NOMO-1 treated with dmso at 0.1 percent for 144 hours (cell line): Measurements from ENCODE around the gene HNRNPC.
"Not testable (repeated sequence)": the region's sequence is repeated elsewhere in the genome, so short reads cannot be mapped to it uniquely, and the experiment has no call there.

Experiments used
- DNase-seq: peaks from one replicate; lab custom pipeline; 2025; ENCODE audit not compliant: unreplicated experiment; lab: John Stamatoyannopoulos, UW

HNRNPC gene

DNA sequence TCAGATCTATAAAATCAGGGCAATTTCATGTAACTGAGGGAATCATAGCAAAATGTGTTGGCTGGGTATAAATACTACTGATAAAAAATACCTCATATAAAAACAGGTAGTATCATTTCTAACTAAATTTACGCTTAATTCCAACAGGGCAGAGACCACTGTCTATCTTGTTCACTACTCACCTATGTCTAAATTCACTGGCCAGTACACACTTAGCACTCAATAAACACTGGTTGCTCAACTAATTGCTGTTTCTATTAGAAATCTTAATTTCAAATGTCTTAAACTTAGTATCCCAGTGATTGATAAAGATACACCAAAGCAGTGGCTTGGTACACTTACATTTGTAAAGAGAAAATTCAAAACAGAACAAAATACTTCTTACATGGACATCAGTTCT, 55.6 kb downstream of the HNRNPC start:
- no peak for DNase-seq

GRCh38 chr14:21212824-21213223, 56.4 kb downstream of the HNRNPC start:
- DNase-seq: not testable (repeated sequence)

DNA sequence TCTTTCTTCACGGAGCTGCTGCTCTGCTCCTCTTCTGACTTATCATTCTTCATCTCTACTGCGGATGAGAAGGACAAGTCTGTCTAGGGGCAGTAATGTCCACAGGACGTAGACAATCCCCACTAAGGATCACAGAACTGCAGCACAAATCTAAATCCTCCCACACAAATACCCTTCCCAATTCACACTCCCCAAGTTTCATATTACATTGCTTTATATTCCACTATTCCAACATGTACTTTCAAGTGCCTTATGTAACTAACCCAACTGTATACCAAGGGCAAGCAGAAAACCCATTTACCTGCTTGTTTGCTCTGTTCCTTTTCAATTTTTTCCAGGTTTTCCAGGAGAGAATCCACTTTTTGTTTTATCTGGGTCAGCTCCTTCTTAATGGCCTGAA, 57.7 kb downstream of the HNRNPC start:
- DNase-seq: no peak

DNA sequence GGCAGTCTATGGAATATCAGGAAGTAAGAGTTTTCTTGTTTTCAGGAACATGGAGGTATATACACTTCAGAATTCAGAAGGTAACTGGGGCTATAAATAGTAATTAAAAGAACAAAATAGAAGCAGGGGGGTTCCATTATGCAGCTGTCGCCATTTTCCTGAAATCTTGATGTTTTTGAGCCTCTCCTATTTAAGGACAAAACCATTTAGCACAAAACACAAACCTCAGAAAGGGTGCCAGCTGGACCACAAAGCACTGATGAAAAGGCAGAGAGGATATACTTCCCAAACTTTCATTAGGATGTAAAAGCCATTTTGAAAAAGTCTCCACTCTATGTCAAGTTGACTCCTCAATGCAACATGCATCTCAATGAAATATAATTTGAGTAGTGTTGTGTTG, 59.2 kb downstream of the HNRNPC start:
- no peak for DNase-seq

- DNase-seq: no peak
Observed at GRCh38 chr14:21209185-21209584, 60.1 kb downstream of the HNRNPC start.

DNA sequence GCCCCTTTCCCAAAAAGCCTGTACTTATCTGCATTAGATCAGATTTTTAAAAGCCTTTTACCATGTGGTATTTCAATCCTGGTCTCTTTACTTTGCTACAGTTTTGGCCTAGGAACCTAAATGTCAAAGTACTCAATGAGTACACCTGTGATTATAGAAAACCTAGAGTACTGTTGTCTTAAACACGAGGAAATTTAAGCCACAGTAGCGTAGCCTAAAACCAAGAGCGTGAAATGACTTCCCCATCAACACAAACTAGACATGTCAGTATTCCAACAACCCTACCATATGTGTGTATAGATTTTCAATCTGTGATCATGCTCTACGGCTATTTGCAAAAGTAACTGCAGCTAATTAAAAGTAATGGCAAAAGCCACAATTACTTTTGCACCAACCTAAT, 60.7 kb downstream of the HNRNPC start:
- no peak for DNase-seq

DNA sequence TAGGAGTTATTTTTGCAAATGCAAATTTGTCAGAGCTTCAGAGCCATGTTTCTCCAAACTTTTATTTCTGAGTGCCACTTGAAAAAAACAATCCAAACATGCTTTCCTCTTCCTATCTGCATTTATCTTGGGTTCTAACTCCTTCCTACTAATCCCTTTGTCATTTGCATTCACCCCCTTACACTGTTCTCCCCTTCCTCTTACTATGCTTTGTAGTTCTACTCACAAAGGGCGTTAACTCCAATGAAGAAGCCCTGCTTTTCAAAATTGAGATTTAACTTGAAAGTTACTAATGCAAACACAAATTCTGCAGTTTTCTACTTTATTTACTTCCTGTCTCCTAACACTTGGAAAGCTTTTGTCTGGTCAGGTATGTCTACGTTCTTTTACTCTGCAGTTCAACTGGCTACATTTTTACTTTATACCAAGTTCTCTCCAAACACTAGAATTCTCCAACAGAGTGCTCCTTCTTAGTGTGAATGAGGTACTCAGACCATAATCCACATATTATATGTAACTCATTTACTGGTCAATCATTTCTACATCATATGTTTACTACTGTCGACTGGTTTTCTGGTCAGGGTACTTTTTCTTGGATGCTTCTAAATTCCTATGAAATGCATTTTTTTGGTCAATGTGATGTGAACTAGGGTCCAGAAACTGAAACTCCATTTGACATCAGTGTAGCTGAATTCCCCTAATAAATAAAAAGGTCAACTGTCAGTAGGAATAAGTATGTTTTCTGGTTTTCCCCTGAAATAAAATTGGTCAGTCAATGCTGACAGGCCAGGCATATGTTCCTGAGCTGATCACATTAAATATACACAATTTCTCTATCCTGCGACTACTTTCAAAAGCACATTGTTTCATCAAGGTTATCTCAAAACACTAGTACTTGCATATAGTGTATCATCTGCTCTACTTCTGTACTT, 62.2 kb downstream of the HNRNPC start:
- no peak for DNase-seq

- no peak for DNase-seq
Observed at GRCh38 chr14:21205678-21206581, 63.3 kb downstream of the HNRNPC start.

- no peak for DNase-seq
Observed at GRCh38 chr14:21205026-21205677, 64.1 kb downstream of the HNRNPC start.

DNA sequence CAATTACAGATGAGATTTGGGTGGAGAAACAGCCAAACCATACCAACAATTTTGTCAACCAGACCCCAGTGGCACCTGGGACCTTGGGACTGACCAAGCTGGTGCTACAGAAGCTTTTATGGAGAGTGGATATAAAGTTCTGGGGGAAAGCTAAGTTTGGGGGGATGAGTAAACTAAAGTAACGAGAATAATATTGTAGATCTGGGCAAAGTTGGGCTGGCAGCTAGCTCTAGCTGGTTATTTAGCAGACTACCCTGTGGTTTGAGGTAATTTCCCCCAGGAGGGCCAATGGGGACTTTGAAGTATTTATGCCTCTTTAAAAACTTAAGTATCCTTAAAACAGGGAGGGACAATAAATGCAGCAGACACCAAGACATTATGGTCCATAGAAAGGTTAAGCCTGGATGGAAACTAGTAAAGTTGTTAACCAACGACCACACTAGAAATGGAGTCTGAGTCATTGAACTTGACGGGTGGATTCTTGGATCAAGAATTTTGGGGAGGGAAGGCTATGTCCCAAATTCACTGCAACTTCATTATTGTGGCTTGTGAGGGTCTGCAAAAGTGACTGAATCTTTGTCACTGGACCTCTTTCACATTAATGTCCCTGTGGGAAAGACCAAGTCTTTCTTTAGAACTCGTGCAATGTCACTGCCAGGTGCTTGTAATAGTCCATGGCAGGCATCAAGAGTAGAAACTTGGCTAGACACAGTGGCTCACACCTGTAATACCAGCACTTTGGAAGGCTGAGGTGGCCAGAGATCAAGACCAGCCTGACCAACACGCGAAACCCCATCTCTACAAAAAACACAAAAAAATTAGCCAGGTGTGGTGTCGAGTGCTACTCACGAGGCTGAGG, 64.8 kb downstream of the HNRNPC start:
- no peak for DNase-seq

DNA sequence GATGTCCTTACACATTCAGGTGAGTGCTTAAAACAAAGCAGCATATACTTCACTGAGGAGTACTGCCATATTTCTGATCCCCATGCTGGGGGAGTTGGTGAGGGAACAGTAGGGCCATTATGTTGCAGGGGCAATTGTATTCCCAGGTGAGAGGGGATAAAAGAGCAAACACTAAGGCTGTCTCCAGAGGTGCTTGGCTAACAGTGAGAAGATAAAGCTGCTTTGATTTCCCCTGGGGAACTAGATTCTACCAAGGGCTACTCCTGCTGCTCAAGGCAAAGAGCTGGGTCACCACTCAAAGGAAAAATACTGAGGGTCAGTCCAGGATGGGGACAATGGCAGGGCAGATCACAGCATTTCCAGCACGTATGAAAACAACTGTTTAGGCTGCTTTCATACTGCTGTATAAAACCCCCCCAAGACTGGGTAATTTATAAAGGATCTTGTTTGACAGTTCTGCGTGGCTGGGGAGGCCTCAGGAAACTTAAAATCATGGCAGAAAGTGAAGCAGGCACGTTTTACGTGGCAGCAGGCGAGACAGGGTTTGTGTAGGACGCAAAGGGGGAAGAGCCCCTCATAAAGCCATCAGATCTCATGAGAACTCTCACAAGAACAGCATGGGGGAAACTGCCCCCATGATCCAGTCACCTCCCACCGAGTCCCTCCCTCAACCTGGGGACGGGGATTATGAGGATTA, 65.6 kb downstream of the HNRNPC start:
- no peak for DNase-seq

DNA sequence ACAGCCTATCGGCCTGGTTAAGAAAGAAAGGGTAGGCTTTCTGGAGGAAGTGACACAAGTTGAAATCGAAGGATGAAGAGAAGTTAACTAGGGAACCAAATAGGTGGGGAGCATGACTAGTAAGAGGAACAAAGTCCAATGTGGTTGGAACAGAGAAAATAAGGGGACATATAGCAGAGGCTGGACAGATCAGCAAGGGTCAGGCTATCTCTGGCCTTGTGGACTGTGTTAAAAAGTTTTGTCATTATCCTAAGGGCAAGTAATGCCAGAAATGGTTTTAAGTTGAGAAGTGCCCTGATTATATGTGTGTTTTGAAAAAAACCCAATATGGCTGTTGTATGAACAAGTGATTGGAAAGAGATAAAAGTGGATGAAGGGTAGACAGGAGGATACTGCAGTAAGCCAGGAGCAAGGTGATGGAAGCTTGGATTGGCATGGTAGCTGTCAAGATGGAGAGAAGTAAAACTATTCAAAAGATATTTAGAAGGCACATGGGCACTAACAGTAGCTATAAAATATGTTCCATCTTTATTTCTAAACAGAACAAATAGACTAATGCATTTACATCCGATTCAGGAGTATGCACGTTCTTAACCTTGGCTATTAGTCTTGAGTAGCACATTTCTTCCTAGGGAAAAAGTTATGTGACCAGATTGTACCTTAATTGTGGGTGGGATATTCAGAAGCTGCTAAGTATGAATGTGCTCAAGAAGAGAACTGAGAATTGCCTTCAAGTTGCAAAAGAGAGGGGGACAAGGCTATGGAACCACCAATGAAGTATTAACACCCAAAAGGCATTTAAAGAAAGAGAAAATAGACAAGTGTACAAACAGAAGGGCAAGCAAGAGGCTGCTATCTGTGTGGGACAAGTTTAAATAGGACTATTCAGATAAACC, 66.5 kb downstream of the HNRNPC start:
- no peak for DNase-seq

DNA sequence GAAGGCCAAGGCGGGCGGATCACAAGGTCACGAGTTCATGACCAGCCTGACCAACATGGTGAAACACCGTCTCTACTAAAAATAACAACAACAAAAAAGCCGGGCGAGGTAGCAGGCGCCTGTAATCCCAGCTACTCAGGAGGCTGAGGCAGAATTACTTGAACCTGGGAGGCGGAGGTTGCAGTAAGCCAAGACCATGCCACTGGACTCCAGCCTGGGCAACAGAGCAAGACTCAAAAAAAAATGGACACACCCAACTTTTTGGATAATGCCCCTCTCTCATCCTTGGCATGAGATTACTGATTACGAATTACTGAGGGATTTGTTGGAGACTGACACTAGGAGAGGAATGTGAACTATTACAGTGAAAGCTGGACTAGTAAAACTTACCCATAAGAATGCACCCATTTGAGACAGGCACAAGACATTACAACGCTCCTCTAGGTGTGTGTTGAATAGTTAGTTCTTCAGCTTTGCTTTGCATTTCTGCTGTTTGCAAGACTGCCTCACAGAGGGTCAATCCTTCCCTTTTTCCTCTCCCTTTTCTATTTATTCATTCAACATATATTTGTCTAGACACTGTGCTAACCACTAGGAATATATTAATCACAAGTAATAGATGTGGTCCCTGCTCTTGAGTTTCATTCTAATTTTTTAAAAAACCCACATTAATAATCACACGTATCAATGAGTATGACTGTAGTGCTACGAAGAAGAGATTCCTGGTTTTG, 67.3 kb downstream of the HNRNPC start:
- DNase-seq: no peak

GRCh38 chr14:21200752-21201461, 68.3 kb downstream of the HNRNPC start:
- DNase-seq: no peak

DNA sequence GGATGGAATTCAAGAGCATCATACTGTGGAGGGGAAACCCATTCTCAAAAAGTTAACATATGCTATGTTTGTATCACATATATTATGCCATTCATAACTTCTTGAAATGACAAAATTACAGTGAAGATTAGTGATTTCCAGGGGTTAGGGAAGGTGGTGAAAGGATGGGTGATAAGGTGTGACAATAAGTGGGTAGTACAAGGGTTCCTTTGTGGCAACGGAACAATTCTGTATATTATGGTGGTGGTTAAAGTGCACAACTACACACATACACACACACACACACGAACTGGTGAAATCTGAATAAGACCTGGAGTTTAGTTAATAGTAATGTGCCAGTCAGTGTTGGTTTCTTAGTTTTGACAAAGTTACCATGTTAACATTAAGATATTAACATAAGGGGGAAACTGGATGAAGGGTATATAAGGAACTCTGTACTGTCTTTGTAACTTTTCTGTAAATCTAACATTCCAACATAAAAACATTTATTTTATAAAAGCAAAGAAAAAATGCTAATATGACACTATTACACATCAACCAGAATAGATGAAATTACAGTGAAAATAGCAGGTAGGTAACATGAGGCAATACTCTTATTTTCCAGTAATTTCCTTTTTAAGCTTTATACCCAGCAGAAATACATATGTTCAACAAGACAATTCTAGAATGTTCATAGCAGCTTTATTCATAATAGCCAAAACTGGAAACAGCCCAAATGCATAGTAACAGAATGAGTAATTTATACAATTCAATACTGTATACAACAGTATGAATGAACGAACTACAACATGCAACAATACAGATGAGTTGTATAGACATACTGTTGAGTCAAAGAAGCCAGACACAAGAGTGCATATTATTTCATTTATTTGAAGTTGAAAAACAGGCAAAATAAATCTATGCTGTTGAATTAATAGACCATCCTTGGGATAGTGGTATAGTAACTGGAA, 69.4 kb downstream of the HNRNPC start:
- no peak for DNase-seq

- no peak for DNase-seq
Observed at GRCh38 chr14:21197418-21198205, 71.6 kb downstream of the HNRNPC start.
